Liver (tissue), 9 donors: ENCODE measurements around the gene ZNF316. TPM values are rescaled to one million over a fixed set of nuclear protein-coding genes. Genes with fewer than 3 reads are reported as not detected.

Experiments used
- DNase-seq: peaks from one replicate; pipeline ENCODE4 v3.0.0-alpha.2; 2017; ENCODE audit warnings: low spot score
- H3K27ac ChIP-seq, 2 donors: one replicate each; pipeline ENCODE4 v1.7.0; 2013; ENCODE audit warnings: inconsistent platforms in 2 of 2, low read length in 2 of 2, control low read depth in 1 of 2, low read depth in 1 of 2, mild to moderate bottlenecking in 1 of 2
- H3K27me3 ChIP-seq, 4 donors: one replicate each; pipeline versions ENCODE4 v1.6.1 to v1.7.0; 2013; ENCODE audit warnings: low read length in 3 of 4, inconsistent platforms in 1 of 4, mild to moderate bottlenecking in 1 of 4, moderate library complexity in 1 of 4; ENCODE audit not compliant: control insufficient read depth in 4 of 4, insufficient read depth in 4 of 4
- H3K36me3 ChIP-seq, 4 donors: one replicate each; pipeline versions ENCODE4 v1.6.1 to v1.7.0; 2013; ENCODE audit warnings: low read length in 3 of 4, mild to moderate bottlenecking in 3 of 4, low read depth in 1 of 4, moderate library complexity in 1 of 4; ENCODE audit not compliant: control insufficient read depth in 4 of 4, insufficient read depth in 3 of 4
- H3K4me1 ChIP-seq, 4 donors: one replicate each; pipeline versions ENCODE4 v1.6.1 to v1.7.0; 2013; ENCODE audit warnings: low read length in 3 of 4, mild to moderate bottlenecking in 3 of 4, moderate library complexity in 1 of 4; ENCODE audit not compliant: control insufficient read depth in 4 of 4, insufficient read depth in 4 of 4
- H3K4me3 ChIP-seq, 3 donors: one replicate each; pipeline versions ENCODE4 v1.6.1 to v1.7.0; 2013; ENCODE audit warnings: low read length in 3 of 3, control low read depth in 1 of 3, low read depth in 1 of 3, mild to moderate bottlenecking in 1 of 3
- H3K9ac ChIP-seq, 2 donors: one replicate each; pipeline ENCODE4 v1.7.0; 2013; ENCODE audit warnings: low read length in 2 of 2, mild to moderate bottlenecking in 2 of 2, moderate library complexity in 2 of 2, control low read depth in 1 of 2, low read depth in 1 of 2
- H3K9me3 ChIP-seq, 4 donors: one replicate each; pipeline versions ENCODE4 v1.6.1 to v1.7.0; 2013; ENCODE audit warnings: low read length in 3 of 4; ENCODE audit not compliant: control insufficient read depth in 4 of 4
- CTCF ChIP-seq: fragments of 150-350 bp; IDR thresholded peaks from 2 replicates; pipeline ENCODE4 v1.5.1; 2017; ENCODE audit warnings: improper control_type of control experiment, low read depth, low read length; ENCODE audit not compliant: missing input control
- EGR1 ChIP-seq, 2 donors: IDR thresholded peaks; 2 replicates each; pipeline ENCODE4 v1.6.1; 2016 to 2018; ENCODE audit warnings: antibody characterized with exemption in 2 of 2, low read depth in 2 of 2
- FOXA1 ChIP-seq: IDR thresholded peaks from 2 replicates; pipeline ENCODE4 v1.6.1; 2016; ENCODE audit warnings: antibody characterized with exemption
- GABPA ChIP-seq, 2 donors: IDR thresholded peaks in 1 of 2; conservative IDR thresholded peaks in 1 of 2; 2 replicates each; pipeline ENCODE4 v1.6.1; 2016; ENCODE audit warnings: antibody characterized with exemption in 2 of 2, mild to moderate bottlenecking in 1 of 2, moderate library complexity in 1 of 2
- HNF4A ChIP-seq, 2 donors: conservative IDR thresholded peaks; 2 replicates each; pipeline ENCODE4 v1.6.1; 2016; ENCODE audit warnings: antibody characterized with exemption in 2 of 2, mild to moderate bottlenecking in 2 of 2
- HNF4G ChIP-seq: IDR thresholded peaks from 2 replicates; pipeline ENCODE4 v1.6.1; 2016; ENCODE audit warnings: antibody characterized with exemption
- JUND ChIP-seq, 2 donors: IDR thresholded peaks; 2 replicates each; pipeline ENCODE4 v1.6.1; 2016; ENCODE audit warnings: antibody characterized with exemption in 2 of 2
- MAX ChIP-seq: IDR thresholded peaks from 2 replicates; pipeline ENCODE4 v1.6.1; 2016; ENCODE audit warnings: antibody characterized with exemption
- NR2F2 ChIP-seq: IDR thresholded peaks from 2 replicates; pipeline ENCODE4 v1.6.1; 2016; ENCODE audit warnings: antibody characterized with exemption
- RAD21 ChIP-seq, 2 donors: IDR thresholded peaks; 2 replicates each; pipeline ENCODE4 v1.6.1; 2016; ENCODE audit warnings: antibody characterized with exemption in 2 of 2, mild to moderate bottlenecking in 2 of 2
- REST ChIP-seq: IDR thresholded peaks from 2 replicates; pipeline ENCODE4 v1.6.1; 2016; ENCODE audit warnings: antibody characterized with exemption, mild to moderate bottlenecking
- RXRA ChIP-seq, 2 donors: IDR thresholded peaks; 2 replicates each; pipeline ENCODE4 v1.6.1; 2017 to 2018; ENCODE audit warnings: antibody characterized with exemption in 2 of 2, mild to moderate bottlenecking in 1 of 2
- SP1 ChIP-seq: IDR thresholded peaks from 2 replicates; pipeline ENCODE4 v1.6.1; 2018; ENCODE audit warnings: antibody characterized with exemption, mild to moderate bottlenecking
- YY1 ChIP-seq: IDR thresholded peaks from 2 replicates; pipeline ENCODE4 v1.6.1; 2016; ENCODE audit warnings: antibody characterized with exemption, mild to moderate bottlenecking
- WGBS: extraction: QIAGEN DNeasy Blood & Tissue Kit; methylation state at CpG from one replicate; pipeline ENCODE4 v1.1.7; 2013; 5-methylcytosine and 5-hydroxymethylcytosine counted together
- polyA plus RNA-seq, 2 donors: library from polyadenylated mRNA; stranded (reverse) in 1 of 2; unstranded in 1 of 2; fragments of 200-250 nt in 1 of 2; fragments of >200 nt in 1 of 2; fragmentation: Nextera tagmentation in 1 of 2; extraction: Ambion mirVana in 1 of 2; gene quantifications; one replicate each; pipeline versions ENCODE4 v1.2.1 to v1.2.3, GENCODE V29; 2013 to 2015
- total RNA-seq, 2 donors: library from RNA; depleted of rRNA; stranded (reverse); fragments of >200 nt; gene quantifications; one replicate each; pipeline ENCODE4 v1.2.3, GENCODE V29; 2014
- TF ChIP-seq, protein P1 (sequence below): IDR thresholded peaks from 2 replicates; pipeline ENCODE4 v1.6.1; 2016; ENCODE audit warnings: antibody characterized with exemption
- TF ChIP-seq, protein P2 (sequence below): IDR thresholded peaks from 2 replicates; pipeline ENCODE4 v1.6.1; 2016; ENCODE audit warnings: antibody characterized with exemption
- donor health status: healthy.
- donor health status: healthy.
- donor health status: healthy.
- donor health status: healthy.
- donor health status: healthy.

Gene ZNF316
- total and polyA plus RNA-seq, 4 donors = 0.35 to 14.3 (median 7.2) TPM

GRCh38 chr7:6642239-6642839, 5.2 kb downstream of the ZNF316 start:
- 96% methylated on average over 24 of the region's 24 CpGs for WGBS
- no peaks in the 10 kb centered on the region for H3K9me3 ChIP-seq
- peaks cover 6 to 14% (median 8%) of the 10 kb centered on the region in 4 donors for H3K4me1 ChIP-seq
- no peak overlapping the region for H3K4me3 ChIP-seq
- H3K36me3 ChIP-seq = peaks cover 8 to 52% (median 25%) of the 10 kb centered on the region in 4 donors
- H3K27me3 ChIP-seq = no peaks in the 10 kb centered on the region
- H3K27ac ChIP-seq = no peak overlapping the region
- no peak overlapping the region for H3K9ac ChIP-seq
- no peak for DNase-seq
- TF ChIP-seq, protein P1, sequence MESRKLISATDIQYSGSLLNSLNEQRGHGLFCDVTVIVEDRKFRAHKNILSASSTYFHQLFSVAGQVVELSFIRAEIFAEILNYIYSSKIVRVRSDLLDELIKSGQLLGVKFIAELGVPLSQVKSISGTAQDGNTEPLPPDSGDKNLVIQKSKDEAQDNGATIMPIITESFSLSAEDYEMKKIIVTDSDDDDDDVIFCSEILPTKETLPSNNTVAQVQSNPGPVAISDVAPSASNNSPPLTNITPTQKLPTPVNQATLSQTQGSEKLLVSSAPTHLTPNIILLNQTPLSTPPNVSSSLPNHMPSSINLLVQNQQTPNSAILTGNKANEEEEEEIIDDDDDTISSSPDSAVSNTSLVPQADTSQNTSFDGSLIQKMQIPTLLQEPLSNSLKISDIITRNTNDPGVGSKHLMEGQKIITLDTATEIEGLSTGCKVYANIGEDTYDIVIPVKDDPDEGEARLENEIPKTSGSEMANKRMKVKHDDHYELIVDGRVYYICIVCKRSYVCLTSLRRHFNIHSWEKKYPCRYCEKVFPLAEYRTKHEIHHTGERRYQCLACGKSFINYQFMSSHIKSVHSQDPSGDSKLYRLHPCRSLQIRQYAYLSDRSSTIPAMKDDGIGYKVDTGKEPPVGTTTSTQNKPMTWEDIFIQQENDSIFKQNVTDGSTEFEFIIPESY = no peak
- TF ChIP-seq GABPA (IDR thresholded peaks at IDR 0.05 in 1 of 2, conservative IDR thresholded peaks at IDR 0.05 in 1 of 2) = no peak
- TF ChIP-seq NR2F2 = no peak

DNA sequence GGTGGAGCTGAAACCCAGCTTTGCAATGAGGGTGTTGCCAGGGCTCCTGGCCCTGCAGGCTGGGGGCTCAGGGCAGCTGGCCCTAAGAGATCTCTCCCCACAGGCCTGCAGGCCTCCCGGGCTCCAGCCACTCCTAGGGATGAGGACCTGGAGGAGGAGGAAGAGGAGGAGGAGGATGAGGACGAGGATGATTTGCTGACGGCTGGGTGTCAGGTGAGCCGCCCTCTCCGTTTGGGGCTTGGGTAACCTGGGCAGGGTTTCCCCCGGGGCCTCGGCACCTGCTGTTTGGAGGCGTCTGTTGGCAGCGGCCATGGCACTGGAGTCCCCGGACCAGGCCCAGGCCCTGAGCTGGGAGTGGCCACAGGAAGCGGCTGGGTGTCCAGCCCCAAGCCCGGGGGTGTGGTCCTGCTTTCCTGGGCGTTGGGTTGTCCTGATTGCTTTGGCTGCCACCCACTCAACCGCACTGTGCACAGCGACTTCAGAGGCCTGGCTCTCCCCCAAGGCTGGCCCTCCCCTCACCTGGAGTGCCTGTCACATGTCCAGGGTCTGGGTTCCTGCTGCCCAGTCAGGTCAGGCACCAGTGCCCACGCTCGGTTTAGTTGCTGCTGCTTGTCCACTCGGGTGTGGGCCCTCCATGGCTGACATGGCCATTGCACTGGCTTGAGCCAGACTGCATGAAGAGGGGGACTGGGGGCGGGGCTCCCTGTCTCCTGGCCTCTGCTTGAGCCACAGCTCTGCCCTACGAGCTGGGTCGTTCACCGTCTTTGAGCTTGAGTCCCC, 5.9 kb downstream of the ZNF316 start:
- no peaks in the 10 kb centered on the region for H3K27me3 ChIP-seq
- H3K9ac ChIP-seq = no peak overlapping the region
- H3K4me3 ChIP-seq = no peak overlapping the region
- H3K4me1 ChIP-seq = peaks cover 4 to 9% (median 5%) of the 10 kb centered on the region in 4 donors
- TF ChIP-seq CTCF (no peak), MAX (no peak), REST (no peak), FOXA1 (no peak), NR2F2 (no peak), RAD21 (IDR thresholded peaks at IDR 0.05) (no peak), GABPA (IDR thresholded peaks at IDR 0.05 in 1 of 2, conservative IDR thresholded peaks at IDR 0.05 in 1 of 2) (no peak), HNF4G (no peak), RXRA (IDR thresholded peaks at IDR 0.05) (no peak), HNF4A (conservative IDR thresholded peaks at IDR 0.05) (no peak), EGR1 (IDR thresholded peaks at IDR 0.05; ENCODE audit: low read depth in 2 of 2) (no peak), JUND (IDR thresholded peaks at IDR 0.05) (no peak), YY1 (no peak), SP1 (no peak)
- TF ChIP-seq, protein P1 = no peak
- TF ChIP-seq, protein P2, sequence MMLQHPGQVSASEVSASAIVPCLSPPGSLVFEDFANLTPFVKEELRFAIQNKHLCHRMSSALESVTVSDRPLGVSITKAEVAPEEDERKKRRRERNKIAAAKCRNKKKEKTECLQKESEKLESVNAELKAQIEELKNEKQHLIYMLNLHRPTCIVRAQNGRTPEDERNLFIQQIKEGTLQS = no peak
- H3K36me3 ChIP-seq = peaks cover 8 to 59% (median 26%) of the 10 kb centered on the region in 4 donors
- no peak for DNase-seq
- H3K9me3 ChIP-seq = no peaks in the 10 kb centered on the region
- H3K27ac ChIP-seq = no peak overlapping the region
- 92% methylated on average over 22 of the region's 22 CpGs for WGBS
